Breast epithelium (tissue), 3 donors: Measurements from ENCODE around the gene CAPN11.

Source experiments
- CTCF ChIP-seq, 3 donors: fragments of 450-650 bp; IDR thresholded peaks; one replicate each; pipeline ENCODE4 v1.5.1; 2016 to 2017; ENCODE audit warnings: antibody characterized with exemption in 3 of 3, mild to moderate bottlenecking in 3 of 3, moderate library complexity in 3 of 3
- POLR2A ChIP-seq: fragments of 450-650 bp; IDR thresholded peaks from one replicate; pipeline ENCODE4 v1.6.1; 2016; ENCODE audit warnings: antibody characterized with exemption, mild to moderate bottlenecking, moderate library complexity

GRCh38 chr6:44132476-44132875 is 26.1 kb upstream of the CAPN11 start:
- TF ChIP-seq POLR2A = no peak
- TF ChIP-seq CTCF (IDR thresholded peaks at IDR 0.05) = no peak
